Prostate gland (tissue), 2 donors: ENCODE results near the gene RBM3. TPM values are rescaled to one million over a fixed set of nuclear protein-coding genes. Genes with fewer than 3 reads are reported as not detected.

Experiments used
- DNase-seq: peaks from one replicate; pipeline ENCODE4 v3.0.0-alpha.2; 2019; ENCODE audit warnings: low spot score
- H3K27ac ChIP-seq, 2 donors: fragments of 200-600 bp; sonication (generic); 2 replicates each; pipeline ENCODE4 v1.5.1; 2017 to 2019
- H3K27me3 ChIP-seq: fragments of 200-600 bp; sonication (generic); replicated peaks from 2 replicates; pipeline ENCODE4 v1.5.1; 2019; ENCODE audit not compliant: insufficient read depth
- H3K36me3 ChIP-seq, 2 donors: fragments of 200-600 bp; sonication (generic); 1 replicate in 1 of 2; 2 replicates in 1 of 2; pipeline versions ENCODE4 v1.5.1 to v1.8.1; 2017 to 2019
- H3K4me1 ChIP-seq: fragments of 200-600 bp; sonication (generic); replicated peaks from 2 replicates; pipeline ENCODE4 v1.5.1; 2019
- H3K4me3 ChIP-seq, 2 donors: fragments of 200-600 bp; sonication (generic); 2 replicates each; pipeline ENCODE4 v1.5.1; 2017 to 2019
- H3K9me3 ChIP-seq: fragments of 200-600 bp; sonication (generic); 2 replicates; pipeline ENCODE4 v1.5.1; 2017
- CTCF ChIP-seq, 4 experiments: fragments of 200-600 bp in 2 of 4; fragments of 450-650 bp in 2 of 4; sonication (generic) in 2 of 4; IDR thresholded peaks; 1 replicate in 3 of 4; 2 replicates in 1 of 4; pipeline ENCODE4 v1.5.1; 2016 to 2019; ENCODE audit warnings: antibody characterized with exemption in 4 of 4, mild to moderate bottlenecking in 2 of 4, moderate library complexity in 2 of 4
- POLR2A ChIP-seq: fragments of 450-650 bp; IDR thresholded peaks from one replicate; pipeline ENCODE4 v1.6.1; 2016; ENCODE audit warnings: antibody characterized with exemption, mild to moderate bottlenecking
- POLR2AphosphoS5 ChIP-seq: sonication (generic); formaldehyde crosslinking; IDR thresholded peaks from one replicate; pipeline ENCODE4 v1.6.1; 2017; ENCODE audit warnings: antibody characterized with exemption
- WGBS: methylation state at CpG from one replicate; pipeline ENCODE4 v1.1.5; 2018; 5-methylcytosine and 5-hydroxymethylcytosine counted together
- intact Hi-C: fragments of 100-400 bp; cut with DNase I; formaldehyde crosslinking; loops from one replicate; pipeline ENCODE4 v1.14.2; 2022
- total RNA-seq, 2 donors: library from RNA; depleted of rRNA; stranded (reverse); fragments of >200 nt; gene quantifications; one replicate each; pipeline ENCODE4 v1.1.0, GENCODE V29; 2016

RBM3 gene
- total RNA-seq, 2 donors from 2014 or later = 155 to 169 TPM

DNA sequence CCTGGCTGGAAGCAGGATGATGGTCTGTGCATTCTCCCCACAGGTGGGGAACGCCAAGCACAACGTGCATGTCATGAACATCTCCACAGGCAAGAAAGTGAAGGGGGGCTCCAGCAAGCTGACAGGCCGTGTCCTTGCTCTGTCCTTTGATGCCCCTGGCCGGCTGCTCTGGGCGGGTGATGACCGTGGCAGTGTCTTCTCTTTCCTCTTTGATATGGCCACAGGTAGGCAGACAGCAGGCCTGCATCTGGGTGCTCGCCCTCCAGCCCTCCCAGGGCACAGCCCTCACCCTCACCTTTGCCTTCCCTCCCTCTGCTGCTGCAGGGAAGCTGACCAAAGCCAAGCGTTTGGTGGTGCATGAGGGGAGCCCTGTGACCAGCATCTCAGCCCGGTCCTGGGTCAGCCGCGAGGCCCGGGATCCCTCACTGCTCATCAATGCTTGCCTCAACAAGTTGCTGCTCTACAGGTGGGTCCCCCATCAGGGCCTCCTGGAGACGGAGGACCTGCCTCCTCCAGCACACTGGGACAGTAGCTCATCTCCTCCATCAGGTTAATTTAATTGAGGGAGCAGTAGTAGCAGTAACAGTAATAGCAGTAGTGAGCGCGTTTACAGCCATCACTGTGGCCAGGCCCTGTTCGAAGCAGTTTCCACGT is 27.6 kb downstream of the RBM3 start:
- 68% methylated on average over 13 of the region's 17 CpGs for WGBS

GRCh38 chrX:48604701-48605100 is 30.4 kb downstream of the RBM3 start:
- no peak for DNase-seq
- Histone ChIP-seq H3K9me3 (no peaks in the 10 kb centered on the region), H3K36me3 (no peaks in the 10 kb centered on the region), H3K4me1 (no peaks in the 10 kb centered on the region), H3K27me3 (no peaks in the 10 kb centered on the region), H3K27ac (no peak overlapping the region), H3K4me3 (no peak overlapping the region)
- 93% methylated on average over 16 of the region's 16 CpGs for WGBS
- intact Hi-C loops = no loop called here
- TF ChIP-seq CTCF (IDR thresholded peaks at IDR 0.05) (no peak), POLR2AphosphoS5 (no peak), POLR2A (no peak)

More for the DNA sequence above, 27.6 kb downstream of the RBM3 start:
- no peak overlapping the region for H3K4me3 ChIP-seq
- intact Hi-C loops = no loop called here
- H3K27me3 ChIP-seq = no peaks in the 10 kb centered on the region
- no peaks in the 10 kb centered on the region for H3K4me1 ChIP-seq
- TF ChIP-seq CTCF (IDR thresholded peaks at IDR 0.05) = no peak
- DNase-seq = no peak
- no peaks in the 10 kb centered on the region for H3K36me3 ChIP-seq
- H3K27ac ChIP-seq = no peak overlapping the region
- H3K9me3 ChIP-seq = no peaks in the 10 kb centered on the region

- 70% methylated on average over 6 of the region's 6 CpGs for WGBS
- no peaks in the 10 kb centered on the region for H3K9me3 ChIP-seq
- intact Hi-C loops = no loop called here
Observed at GRCh38 chrX:48606091-48606490, 31.8 kb downstream of the RBM3 start.

DNA sequence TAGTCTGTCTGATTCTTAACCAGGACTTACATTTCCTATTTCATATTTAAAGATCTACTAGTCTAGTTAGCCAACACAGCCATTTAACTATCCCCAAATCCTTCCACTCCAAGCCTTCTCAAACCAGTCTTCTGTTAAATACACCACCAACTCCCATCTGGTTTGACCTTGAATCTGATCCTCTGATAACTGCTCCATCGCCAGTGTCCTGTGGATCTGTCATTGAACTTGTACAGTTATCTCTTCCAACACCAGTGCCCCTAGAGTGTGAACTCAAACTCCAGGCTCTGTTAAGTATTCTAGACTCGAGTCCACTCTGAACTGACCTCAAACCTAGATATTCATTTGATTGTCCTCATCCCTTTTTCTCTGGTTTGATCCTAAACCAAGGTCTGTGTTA is 37.4 kb downstream of the RBM3 start:
- WGBS = 71% methylated on average over 2 of the region's 2 CpGs
- DNase-seq = no peak
- Histone ChIP-seq H3K27ac (no peak overlapping the region), H3K36me3 (no peaks in the 10 kb centered on the region), H3K9me3 (no peaks in the 10 kb centered on the region), H3K27me3 (no peaks in the 10 kb centered on the region), H3K4me1 (no peaks in the 10 kb centered on the region), H3K4me3 (no peak overlapping the region)
- intact Hi-C loops = no loop called here
- TF ChIP-seq POLR2A (no peak), POLR2AphosphoS5 (no peak), CTCF (IDR thresholded peaks at IDR 0.05) (no peak)

More at GRCh38 chrX:48606091-48606490, 31.8 kb downstream of the RBM3 start:
- TF ChIP-seq POLR2AphosphoS5 = no peak
- TF ChIP-seq CTCF (IDR thresholded peaks at IDR 0.05) = no peak
- no peak for TF ChIP-seq POLR2A
- no peaks in the 10 kb centered on the region for H3K4me1 ChIP-seq
- H3K27me3 ChIP-seq = no peaks in the 10 kb centered on the region
- no peak for DNase-seq
- H3K4me3 ChIP-seq = no peak overlapping the region
- no peaks in the 10 kb centered on the region for H3K36me3 ChIP-seq
- H3K27ac ChIP-seq = no peak overlapping the region

- TF ChIP-seq POLR2AphosphoS5 (no peak), CTCF (IDR thresholded peaks at IDR 0.05) (no peak), POLR2A (no peak)
Observed at GRCh38 chrX:48613502-48614160, 39.3 kb downstream of the RBM3 start.

More at GRCh38 chrX:48613502-48614160, 39.3 kb downstream of the RBM3 start:
- H3K4me3 ChIP-seq = no peak overlapping the region
- 87% methylated on average over 6 of the region's 6 CpGs for WGBS
- no peaks in the 10 kb centered on the region for H3K27me3 ChIP-seq
- DNase-seq = no peak
- H3K27ac ChIP-seq = no peak overlapping the region
- intact Hi-C loops = no loop called here
- no peaks in the 10 kb centered on the region for H3K9me3 ChIP-seq
- no peaks in the 10 kb centered on the region for H3K4me1 ChIP-seq
- no peaks in the 10 kb centered on the region for H3K36me3 ChIP-seq
